Measurements from ENCODE around the gene GRIP2.

DNA sequence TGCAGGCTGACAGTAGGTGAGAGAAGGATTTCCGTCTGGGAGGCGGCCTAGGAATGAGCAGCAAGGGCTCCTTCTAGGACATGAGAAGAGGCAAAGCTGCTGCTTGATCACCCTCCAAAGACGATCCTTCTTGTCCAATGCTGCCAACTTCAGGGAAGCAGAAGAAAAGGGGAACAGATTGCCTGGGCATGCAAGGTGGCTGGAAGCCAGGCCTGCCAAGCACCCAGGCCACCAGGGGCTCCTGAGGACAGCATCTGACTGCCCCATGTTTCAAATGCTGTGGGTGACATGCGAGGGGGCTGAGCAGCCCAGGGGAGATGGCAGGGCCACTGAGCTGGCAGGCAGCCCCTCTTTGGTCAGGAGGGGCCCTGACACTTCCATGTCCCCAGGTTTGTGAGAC lies 3.3 kb upstream of the GRIP2 start:
- no peak for TF ChIP-seq POLR2A (IDR thresholded peaks at IDR 0.05; ENCODE audit: low read depth, low read length)
- TF ChIP-seq MAFK (IDR thresholded peaks at IDR 0.05; ENCODE audit: low read depth, low read length): no peak
- TF ChIP-seq, protein P1, sequence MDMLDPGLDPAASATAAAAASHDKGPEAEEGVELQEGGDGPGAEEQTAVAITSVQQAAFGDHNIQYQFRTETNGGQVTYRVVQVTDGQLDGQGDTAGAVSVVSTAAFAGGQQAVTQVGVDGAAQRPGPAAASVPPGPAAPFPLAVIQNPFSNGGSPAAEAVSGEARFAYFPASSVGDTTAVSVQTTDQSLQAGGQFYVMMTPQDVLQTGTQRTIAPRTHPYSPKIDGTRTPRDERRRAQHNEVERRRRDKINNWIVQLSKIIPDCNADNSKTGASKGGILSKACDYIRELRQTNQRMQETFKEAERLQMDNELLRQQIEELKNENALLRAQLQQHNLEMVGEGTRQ (IDR thresholded peaks at IDR 0.05; ENCODE audit: low read depth, low read length): no peak

Data from IMR-90 (cell line).